Measurements from ENCODE around the gene SREBF2. TPM values are rescaled to one million over a fixed set of nuclear protein-coding genes. Genes with fewer than 3 reads are reported as not detected.

SREBF2 gene
- total and polyA plus RNA-seq, 3 experiments from 2014 or later = 24.5 to 87.1 (median 85.1) TPM

GRCh38 chr22:41801147-41801819 lies 31.6 kb upstream of the SREBF2 start:
- Mint-ChIP-seq H3K4me3 (peak overlapping the region; percentile 87 to 99 (median 94)), H3K9me3 (no peaks in the 10 kb centered on the region), H3K36me3 (peaks cover 0 to 29% (median 0%) of the 10 kb centered on the region in 3 donors), H3K4me1 (peaks cover 28 to 61% (median 44%) of the 10 kb centered on the region in 3 donors), H3K27me3 (no peaks in the 10 kb centered on the region), H3K27ac (peak overlapping the region; percentile 89 to 100 (median 98))
- H3K36me3 ChIP-seq (ENCODE audit: insufficient read depth, low read length) = no peaks in the 10 kb centered on the region
- no peaks in the 10 kb centered on the region for H3K27me3 ChIP-seq (ENCODE audit: insufficient read depth, low read length, poor library complexity, severe bottlenecking)
- peak in 1 of 5 donors; percentile 9 for DNase-seq
- CTCF ChIA-PET = interaction anchor here (1.0 to 4.2 kb wide), 8 partner anchors 14 to 139 kb away, joined by 3 to 62 read pairs (median 14); no protein-coding TSS in a partner anchor
- H3K27ac ChIP-seq (ENCODE audit: low read depth, low read length) = peak overlapping the region; percentile 96
- H3K4me3 ChIP-seq (ENCODE audit: low read length) = peak overlapping the region; percentile 96
- no peaks in the 10 kb centered on the region for H3K9me3 ChIP-seq (ENCODE audit: low read length)
- POLR2A ChIA-PET = interaction anchor here (0.6 to 6.5 kb wide), 23 partner anchors 9 to 814 kb away, joined by 3 to 153 read pairs (median 6); partner anchors contain the start of genes CENPM, POLDIP3, SMDT1 and SNU13
- H3K4me1 ChIP-seq (ENCODE audit: insufficient read depth, low read length) = peaks cover 33% of the 10 kb centered on the region

- Histone ChIP-seq H3K4me1 (ENCODE audit: insufficient read depth, low read length) (peaks cover 33% of the 10 kb centered on the region), H3K4me3 (ENCODE audit: low read length) (peak overlapping the region; percentile 96), H3K27ac (ENCODE audit: low read depth, low read length) (no peak overlapping the region), H3K9me3 (ENCODE audit: low read length) (no peaks in the 10 kb centered on the region), H3K36me3 (ENCODE audit: insufficient read depth, low read length) (no peaks in the 10 kb centered on the region), H3K27me3 (ENCODE audit: insufficient read depth, low read length, poor library complexity, severe bottlenecking) (no peaks in the 10 kb centered on the region)
- no peaks in the 10 kb centered on the region for H3K27me3 Mint-ChIP-seq
- peaks cover 0 to 27% (median 0%) of the 10 kb centered on the region in 3 donors for H3K36me3 Mint-ChIP-seq
- H3K27ac Mint-ChIP-seq = peak overlapping the region in 7 of 8 donors; percentile 72 to 99 (median 97)
- no peaks in the 10 kb centered on the region for H3K9me3 Mint-ChIP-seq
- H3K4me1 Mint-ChIP-seq = peaks cover 28 to 61% (median 44%) of the 10 kb centered on the region in 3 donors
- POLR2A ChIA-PET = interaction anchor here (6.5 kb wide), 1 partner anchor 21 kb away, joined by 153 read pairs; no protein-coding TSS in a partner anchor
- CTCF ChIA-PET = interaction anchor here (1.9 to 4.2 kb wide), 2 partner anchors 20 to 135 kb away, joined by 7 to 62 read pairs; no protein-coding TSS in a partner anchor
- DNase-seq = no peak
- peak overlapping the region; percentile 87 to 99 (median 94) for H3K4me3 Mint-ChIP-seq
Measured at GRCh38 chr22:41801886-41802285, 31.0 kb upstream of the SREBF2 start.

GRCh38 chr22:41805639-41806038 lies 27.3 kb upstream of the SREBF2 start:
- Mint-ChIP-seq H3K27me3 (no peaks in the 10 kb centered on the region), H3K36me3 (peaks cover 0 to 32% (median 6%) of the 10 kb centered on the region in 3 donors), H3K9me3 (no peaks in the 10 kb centered on the region), H3K4me3 (no peak overlapping the region), H3K4me1 (peaks cover 18 to 53% (median 30%) of the 10 kb centered on the region in 3 donors), H3K27ac (peak overlapping the region in 2 of 8 donors; percentile 6 to 12)
- H3K4me3 ChIP-seq (ENCODE audit: low read length) = no peak overlapping the region
- H3K9me3 ChIP-seq (ENCODE audit: low read length) = no peaks in the 10 kb centered on the region
- no peak for DNase-seq
- ChIA-PET POLR2A (no interaction called here), CTCF (interaction anchor here (0.9 to 1.4 kb wide), 5 partner anchors 25 to 139 kb away, joined by 3 to 5 read pairs (median 3); no protein-coding TSS in a partner anchor)
- no peak overlapping the region for H3K27ac ChIP-seq (ENCODE audit: low read depth, low read length)
- H3K4me1 ChIP-seq (ENCODE audit: insufficient read depth, low read length) = peaks cover 20% of the 10 kb centered on the region
- H3K36me3 ChIP-seq (ENCODE audit: insufficient read depth, low read length) = peaks cover 12% of the 10 kb centered on the region
- H3K27me3 ChIP-seq (ENCODE audit: insufficient read depth, low read length, poor library complexity, severe bottlenecking) = no peaks in the 10 kb centered on the region

GRCh38 chr22:41808400-41808799 lies 24.5 kb upstream of the SREBF2 start:
- Mint-ChIP-seq H3K36me3 (peaks cover 0 to 42% (median 6%) of the 10 kb centered on the region in 3 donors), H3K4me3 (no peak overlapping the region), H3K4me1 (peaks cover 2 to 28% (median 10%) of the 10 kb centered on the region in 3 donors), H3K27me3 (no peaks in the 10 kb centered on the region), H3K9me3 (no peaks in the 10 kb centered on the region), H3K27ac (peak overlapping the region in 1 of 8 donors; percentile 87)
- ChIA-PET POLR2A (interaction anchor here (1.0 kb wide), 1 partner anchor 8 kb away, joined by 4 read pairs; the partner anchor contains the start of gene CCDC134), CTCF (interaction anchor here (0.9 to 1.6 kb wide), 2 partner anchors 9 to 132 kb away, joined by 3 to 4 read pairs; no protein-coding TSS in a partner anchor)
- Histone ChIP-seq H3K36me3 (ENCODE audit: insufficient read depth, low read length) (peaks cover 22% of the 10 kb centered on the region), H3K27me3 (ENCODE audit: insufficient read depth, low read length, poor library complexity, severe bottlenecking) (no peaks in the 10 kb centered on the region), H3K4me3 (ENCODE audit: low read length) (no peak overlapping the region), H3K4me1 (ENCODE audit: insufficient read depth, low read length) (peaks cover 4% of the 10 kb centered on the region), H3K27ac (ENCODE audit: low read depth, low read length) (no peak overlapping the region), H3K9me3 (ENCODE audit: low read length) (no peaks in the 10 kb centered on the region)
- no peak for DNase-seq

- DNase-seq = no peak
- H3K27me3 Mint-ChIP-seq = no peaks in the 10 kb centered on the region
- Histone ChIP-seq H3K36me3 (ENCODE audit: insufficient read depth, low read length) (peaks cover 25% of the 10 kb centered on the region), H3K4me3 (ENCODE audit: low read length) (no peak overlapping the region), H3K27ac (ENCODE audit: low read depth, low read length) (no peak overlapping the region), H3K4me1 (ENCODE audit: insufficient read depth, low read length) (no peaks in the 10 kb centered on the region), H3K9me3 (ENCODE audit: low read length) (no peaks in the 10 kb centered on the region), H3K27me3 (ENCODE audit: insufficient read depth, low read length, poor library complexity, severe bottlenecking) (no peaks in the 10 kb centered on the region)
- H3K9me3 Mint-ChIP-seq = no peaks in the 10 kb centered on the region
- POLR2A ChIA-PET = interaction anchor here (0.8 kb wide), 1 partner anchor 9 kb away, joined by 4 read pairs; the partner anchor contains the start of gene CCDC134
- peaks cover 0 to 57% (median 6%) of the 10 kb centered on the region in 3 donors for H3K36me3 Mint-ChIP-seq
- no peak overlapping the region for H3K4me3 Mint-ChIP-seq
- CTCF ChIA-PET = interaction anchor here (1.5 kb wide), 1 partner anchor 63 kb away, joined by 6 read pairs; no protein-coding TSS in a partner anchor
- peak overlapping the region in 1 of 8 donors; percentile 79 for H3K27ac Mint-ChIP-seq
- peaks cover 0 to 16% (median 0%) of the 10 kb centered on the region in 3 donors for H3K4me1 Mint-ChIP-seq
Measured at GRCh38 chr22:41810022-41810421, 22.9 kb upstream of the SREBF2 start.

- Histone ChIP-seq H3K27ac (ENCODE audit: low read depth, low read length) (no peak overlapping the region), H3K4me3 (ENCODE audit: low read length) (no peak overlapping the region), H3K9me3 (ENCODE audit: low read length) (no peaks in the 10 kb centered on the region), H3K27me3 (ENCODE audit: insufficient read depth, low read length, poor library complexity, severe bottlenecking) (no peaks in the 10 kb centered on the region), H3K36me3 (ENCODE audit: insufficient read depth, low read length) (peaks cover 25% of the 10 kb centered on the region), H3K4me1 (ENCODE audit: insufficient read depth, low read length) (no peaks in the 10 kb centered on the region)
- Mint-ChIP-seq H3K27me3 (no peaks in the 10 kb centered on the region), H3K9me3 (no peaks in the 10 kb centered on the region), H3K4me3 (no peak overlapping the region), H3K36me3 (peaks cover 0 to 78% (median 9%) of the 10 kb centered on the region in 3 donors), H3K4me1 (peaks cover 0 to 10% (median 0%) of the 10 kb centered on the region in 3 donors), H3K27ac (no peak overlapping the region)
- ChIA-PET POLR2A (interaction anchor here (0.7 kb wide), 1 partner anchor 16 kb away, joined by 4 read pairs; no protein-coding TSS in a partner anchor), CTCF (interaction anchor here (1.8 kb wide), 1 partner anchor 9 kb away, joined by 5 read pairs; no protein-coding TSS in a partner anchor)
- DNase-seq = no peak
Measured at GRCh38 chr22:41812805-41813545, 19.9 kb upstream of the SREBF2 start.

GRCh38 chr22:41813726-41814410 lies 19.0 kb upstream of the SREBF2 start:
- H3K4me3 ChIP-seq (ENCODE audit: low read length) = no peak overlapping the region
- H3K27me3 Mint-ChIP-seq = no peaks in the 10 kb centered on the region
- peaks cover 0 to 80% (median 9%) of the 10 kb centered on the region in 3 donors for H3K36me3 Mint-ChIP-seq
- H3K4me1 ChIP-seq (ENCODE audit: insufficient read depth, low read length) = no peaks in the 10 kb centered on the region
- no peak for DNase-seq
- POLR2A ChIA-PET = no interaction called here
- peaks cover 25% of the 10 kb centered on the region for H3K36me3 ChIP-seq (ENCODE audit: insufficient read depth, low read length)
- no peak overlapping the region for H3K27ac ChIP-seq (ENCODE audit: low read depth, low read length)
- CTCF ChIA-PET = no interaction called here
- H3K4me1 Mint-ChIP-seq = peaks cover 0 to 8% (median 0%) of the 10 kb centered on the region in 3 donors
- H3K27me3 ChIP-seq (ENCODE audit: insufficient read depth, low read length, poor library complexity, severe bottlenecking) = no peaks in the 10 kb centered on the region
- H3K27ac Mint-ChIP-seq = peak overlapping the region in 2 of 8 donors; percentile 14 to 58
- H3K9me3 ChIP-seq (ENCODE audit: low read length) = no peaks in the 10 kb centered on the region
- H3K9me3 Mint-ChIP-seq = no peaks in the 10 kb centered on the region
- H3K4me3 Mint-ChIP-seq = no peak overlapping the region
